Measurements from ENCODE around the gene SLC46A2.

SLC46A2 gene, protein sequence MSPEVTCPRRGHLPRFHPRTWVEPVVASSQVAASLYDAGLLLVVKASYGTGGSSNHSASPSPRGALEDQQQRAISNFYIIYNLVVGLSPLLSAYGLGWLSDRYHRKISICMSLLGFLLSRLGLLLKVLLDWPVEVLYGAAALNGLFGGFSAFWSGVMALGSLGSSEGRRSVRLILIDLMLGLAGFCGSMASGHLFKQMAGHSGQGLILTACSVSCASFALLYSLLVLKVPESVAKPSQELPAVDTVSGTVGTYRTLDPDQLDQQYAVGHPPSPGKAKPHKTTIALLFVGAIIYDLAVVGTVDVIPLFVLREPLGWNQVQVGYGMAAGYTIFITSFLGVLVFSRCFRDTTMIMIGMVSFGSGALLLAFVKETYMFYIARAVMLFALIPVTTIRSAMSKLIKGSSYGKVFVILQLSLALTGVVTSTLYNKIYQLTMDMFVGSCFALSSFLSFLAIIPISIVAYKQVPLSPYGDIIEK

GRCh38 chr9:112890106-112891081 is at the start of gene SLC46A2:
Gene SLC46A2 (minus strand): TSS chr9:112890876. CDS start chr9:112890681, 195 bp downstream.
- Mint-ChIP-seq H3K36me3 (ENCODE audit: low read depth) (no peaks in the 10 kb centered on the region), H3K4me3 (no peak within 1 kb of the TSS), H3K27me3 (ENCODE audit: low read depth) (peaks cover 34% of the 10 kb centered on the region), H3K27ac (no peak within 1 kb of the TSS), H3K4me1 (ENCODE audit: low read depth) (peaks cover 4% of the 10 kb centered on the region), H3K9me3 (no peaks in the 10 kb centered on the region)

- Mint-ChIP-seq H3K4me1 (ENCODE audit: low read depth) (no peaks in the 10 kb centered on the region), H3K4me3 (no peak overlapping the region), H3K27me3 (ENCODE audit: low read depth) (no peaks in the 10 kb centered on the region), H3K27ac (no peak overlapping the region), H3K9me3 (no peaks in the 10 kb centered on the region), H3K36me3 (ENCODE audit: low read depth) (no peaks in the 10 kb centered on the region)
These were observed 48.7 kb upstream of the SLC46A2 start for GRCh38 chr9:112939418-112939817.

DNA sequence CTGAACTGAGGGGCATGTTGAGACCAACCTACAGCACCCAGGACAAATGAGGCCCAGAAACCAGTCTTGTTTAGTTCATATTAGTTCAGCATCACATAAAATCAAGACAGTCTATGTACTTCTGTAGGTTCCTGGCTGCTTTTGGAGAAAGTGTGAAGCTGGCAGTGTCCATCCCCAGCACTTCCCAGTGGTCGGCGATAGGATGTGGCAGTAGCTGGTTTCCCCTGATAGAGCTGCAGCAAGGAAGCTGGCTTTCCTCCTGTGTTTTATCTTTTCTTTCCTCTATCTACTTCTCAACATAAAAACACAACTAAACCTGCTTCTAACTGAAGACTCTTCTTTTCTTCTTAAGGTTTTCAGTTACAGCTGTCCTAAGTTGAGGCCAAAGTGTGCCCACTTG is 43.0 kb upstream of the SLC46A2 start:
- H3K4me3 Mint-ChIP-seq = no peak overlapping the region
- H3K9me3 Mint-ChIP-seq = no peaks in the 10 kb centered on the region
- no peak overlapping the region for H3K27ac Mint-ChIP-seq
- no peaks in the 10 kb centered on the region for H3K4me1 Mint-ChIP-seq (ENCODE audit: low read depth)
- H3K27me3 Mint-ChIP-seq (ENCODE audit: low read depth) = peaks cover 5% of the 10 kb centered on the region
- no peaks in the 10 kb centered on the region for H3K36me3 Mint-ChIP-seq (ENCODE audit: low read depth)

- no peaks in the 10 kb centered on the region for H3K36me3 Mint-ChIP-seq (ENCODE audit: low read depth)
- no peaks in the 10 kb centered on the region for H3K9me3 Mint-ChIP-seq
- peaks cover 17% of the 10 kb centered on the region for H3K27me3 Mint-ChIP-seq (ENCODE audit: low read depth)
- no peak overlapping the region for H3K4me3 Mint-ChIP-seq
- no peaks in the 10 kb centered on the region for H3K4me1 Mint-ChIP-seq (ENCODE audit: low read depth)
- no peak overlapping the region for H3K27ac Mint-ChIP-seq
These were observed 34.5 kb upstream of the SLC46A2 start for GRCh38 chr9:112925058-112925641.

DNA sequence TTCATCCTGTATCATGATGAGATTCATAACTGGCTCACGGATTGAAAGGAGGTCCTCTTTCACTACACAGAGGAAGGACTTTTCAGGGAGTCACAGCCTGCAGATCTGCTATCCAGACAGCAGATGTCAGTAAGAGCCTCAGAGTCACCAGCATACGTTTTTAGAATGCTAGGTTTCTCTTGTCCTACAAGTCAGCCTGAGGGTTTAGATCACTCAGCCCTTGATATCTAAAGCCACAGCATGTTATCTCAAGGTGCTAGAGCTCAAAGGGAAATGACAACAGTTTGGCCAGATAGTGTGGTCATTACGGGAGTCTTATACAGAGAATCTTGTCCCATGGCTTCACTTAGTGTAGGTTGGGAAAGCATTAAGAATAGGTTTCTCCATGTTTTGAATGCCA is 30.9 kb upstream of the SLC46A2 start:
- Mint-ChIP-seq H3K4me1 (ENCODE audit: low read depth) (no peaks in the 10 kb centered on the region), H3K9me3 (no peaks in the 10 kb centered on the region), H3K36me3 (ENCODE audit: low read depth) (no peaks in the 10 kb centered on the region), H3K27me3 (ENCODE audit: low read depth) (peaks cover 21% of the 10 kb centered on the region), H3K4me3 (no peak overlapping the region), H3K27ac (no peak overlapping the region)

DNA sequence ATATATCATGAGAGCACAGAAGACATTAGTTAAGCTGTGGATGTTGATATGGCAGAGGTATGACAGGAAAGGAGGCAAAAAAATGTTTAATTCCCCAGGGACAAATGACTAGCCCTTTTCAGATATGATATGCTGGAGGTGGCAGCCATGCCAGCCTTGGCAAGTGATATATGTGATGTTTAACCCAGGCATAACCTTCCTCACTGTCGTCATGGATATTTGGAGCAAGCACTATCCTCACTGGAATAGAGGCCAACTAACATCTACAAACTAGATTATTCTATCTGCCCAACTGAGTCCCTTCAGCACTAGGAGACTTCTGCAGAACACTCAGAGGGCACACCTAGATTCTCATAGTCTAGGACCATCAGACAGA is 27.3 kb upstream of the SLC46A2 start:
- no peaks in the 10 kb centered on the region for H3K36me3 Mint-ChIP-seq (ENCODE audit: low read depth)
- no peak overlapping the region for H3K4me3 Mint-ChIP-seq
- H3K27ac Mint-ChIP-seq = no peak overlapping the region
- H3K9me3 Mint-ChIP-seq = no peaks in the 10 kb centered on the region
- no peaks in the 10 kb centered on the region for H3K4me1 Mint-ChIP-seq (ENCODE audit: low read depth)
- peaks cover 17% of the 10 kb centered on the region for H3K27me3 Mint-ChIP-seq (ENCODE audit: low read depth)

GRCh38 chr9:112917047-112917986 is 26.6 kb upstream of the SLC46A2 start:
- Mint-ChIP-seq H3K4me3 (no peak overlapping the region), H3K4me1 (ENCODE audit: low read depth) (no peaks in the 10 kb centered on the region), H3K9me3 (no peaks in the 10 kb centered on the region), H3K36me3 (ENCODE audit: low read depth) (no peaks in the 10 kb centered on the region), H3K27ac (no peak overlapping the region), H3K27me3 (ENCODE audit: low read depth) (peaks cover 17% of the 10 kb centered on the region)

DNA sequence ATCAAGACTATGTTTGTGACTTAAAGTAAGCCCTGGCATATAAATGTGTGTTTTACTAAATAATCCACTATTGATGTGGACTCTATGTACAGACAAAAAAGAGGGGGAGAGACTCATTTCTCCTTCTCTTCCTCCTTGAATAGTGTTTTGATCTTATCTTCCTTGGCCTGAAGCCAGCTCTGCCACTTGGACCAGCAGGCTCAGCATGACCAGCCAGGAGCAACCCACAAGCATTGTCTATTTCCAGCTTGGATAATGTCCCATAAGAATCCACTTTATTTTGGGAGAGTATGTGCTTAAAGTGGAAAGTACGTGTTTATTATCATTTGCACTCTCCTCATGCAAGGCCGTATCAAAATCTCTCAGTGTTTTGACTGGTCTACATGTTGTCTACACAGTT is 23.8 kb upstream of the SLC46A2 start:
- no peak overlapping the region for H3K4me3 Mint-ChIP-seq
- no peaks in the 10 kb centered on the region for H3K9me3 Mint-ChIP-seq
- no peak overlapping the region for H3K27ac Mint-ChIP-seq
- H3K4me1 Mint-ChIP-seq (ENCODE audit: low read depth) = no peaks in the 10 kb centered on the region
- peaks cover 11% of the 10 kb centered on the region for H3K27me3 Mint-ChIP-seq (ENCODE audit: low read depth)
- H3K36me3 Mint-ChIP-seq (ENCODE audit: low read depth) = no peaks in the 10 kb centered on the region

- no peak overlapping the region for H3K27ac Mint-ChIP-seq
- no peaks in the 10 kb centered on the region for H3K9me3 Mint-ChIP-seq
- H3K4me1 Mint-ChIP-seq (ENCODE audit: low read depth) = no peaks in the 10 kb centered on the region
- H3K36me3 Mint-ChIP-seq (ENCODE audit: low read depth) = no peaks in the 10 kb centered on the region
- H3K4me3 Mint-ChIP-seq = no peak overlapping the region
- peaks cover 8% of the 10 kb centered on the region for H3K27me3 Mint-ChIP-seq (ENCODE audit: low read depth)
These were observed 22.6 kb upstream of the SLC46A2 start for GRCh38 chr9:112913326-112913725.

DNA sequence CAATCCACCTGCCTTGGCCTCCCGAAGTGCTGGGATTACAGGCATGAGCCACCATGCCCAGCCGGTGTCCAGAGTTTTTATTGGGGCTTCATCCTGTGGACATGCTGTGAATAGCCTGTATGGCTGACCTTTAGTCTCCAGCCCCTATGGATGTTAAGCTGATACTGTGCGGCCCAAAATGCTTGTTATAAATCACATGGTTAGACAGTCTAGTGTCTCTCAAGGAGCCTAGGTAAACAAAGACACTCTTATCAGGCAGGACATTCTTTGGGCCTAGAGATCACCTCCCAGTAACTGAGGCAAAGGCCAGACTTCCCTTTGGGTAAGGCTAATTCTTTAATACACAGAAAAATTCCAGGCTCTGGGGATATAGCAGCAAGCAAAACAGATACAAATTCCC is 22.0 kb upstream of the SLC46A2 start:
- Mint-ChIP-seq H3K4me1 (ENCODE audit: low read depth) (no peaks in the 10 kb centered on the region), H3K27me3 (ENCODE audit: low read depth) (peaks cover 8% of the 10 kb centered on the region), H3K4me3 (no peak overlapping the region), H3K27ac (no peak overlapping the region), H3K9me3 (no peaks in the 10 kb centered on the region), H3K36me3 (ENCODE audit: low read depth) (no peaks in the 10 kb centered on the region)

DNA sequence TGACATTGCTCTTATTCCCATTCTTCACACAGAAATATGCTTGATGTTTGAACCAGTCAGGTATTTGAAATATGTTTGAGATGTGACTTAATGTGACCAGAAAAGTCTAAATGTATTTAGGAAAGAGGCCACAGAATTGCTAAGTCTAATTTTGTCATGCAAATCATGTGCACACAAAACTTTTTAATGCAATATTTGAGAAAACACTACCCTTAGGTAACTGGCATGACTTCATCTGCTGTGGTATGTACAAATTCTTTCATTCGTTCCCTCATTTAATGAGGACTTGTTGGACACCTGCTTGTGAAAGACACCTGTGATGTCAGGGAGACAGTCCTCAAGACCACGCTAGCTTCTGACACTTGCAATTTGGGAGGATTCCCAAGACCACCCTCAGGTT is 21.1 kb upstream of the SLC46A2 start:
- H3K27ac Mint-ChIP-seq = no peak overlapping the region
- no peaks in the 10 kb centered on the region for H3K36me3 Mint-ChIP-seq (ENCODE audit: low read depth)
- H3K4me1 Mint-ChIP-seq (ENCODE audit: low read depth) = no peaks in the 10 kb centered on the region
- no peaks in the 10 kb centered on the region for H3K9me3 Mint-ChIP-seq
- peaks cover 15% of the 10 kb centered on the region for H3K27me3 Mint-ChIP-seq (ENCODE audit: low read depth)
- H3K4me3 Mint-ChIP-seq = no peak overlapping the region

DNA sequence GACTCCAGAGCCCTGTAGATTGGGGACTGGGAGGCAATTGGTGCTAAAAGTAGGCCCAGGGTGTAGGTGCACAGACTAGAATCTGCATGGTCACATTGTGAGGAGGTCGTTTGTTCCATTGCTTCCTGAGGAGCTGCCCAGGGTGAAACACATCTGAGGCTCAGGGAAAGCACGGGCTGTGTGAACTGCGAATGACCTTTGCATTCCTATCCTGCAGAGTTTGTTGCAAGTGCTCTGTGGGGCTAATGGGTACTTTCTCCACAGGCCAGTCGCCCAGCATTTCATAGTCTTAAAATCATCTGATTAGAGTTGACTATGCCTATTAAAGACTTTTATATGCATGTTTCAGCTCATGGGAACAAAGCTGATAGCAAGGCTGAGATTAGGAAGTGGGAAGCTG is 14.4 kb upstream of the SLC46A2 start:
- Mint-ChIP-seq H3K27me3 (ENCODE audit: low read depth) (peaks cover 30% of the 10 kb centered on the region), H3K4me3 (no peak overlapping the region), H3K36me3 (ENCODE audit: low read depth) (no peaks in the 10 kb centered on the region), H3K9me3 (no peaks in the 10 kb centered on the region), H3K27ac (no peak overlapping the region), H3K4me1 (ENCODE audit: low read depth) (peaks cover 3% of the 10 kb centered on the region)

DNA sequence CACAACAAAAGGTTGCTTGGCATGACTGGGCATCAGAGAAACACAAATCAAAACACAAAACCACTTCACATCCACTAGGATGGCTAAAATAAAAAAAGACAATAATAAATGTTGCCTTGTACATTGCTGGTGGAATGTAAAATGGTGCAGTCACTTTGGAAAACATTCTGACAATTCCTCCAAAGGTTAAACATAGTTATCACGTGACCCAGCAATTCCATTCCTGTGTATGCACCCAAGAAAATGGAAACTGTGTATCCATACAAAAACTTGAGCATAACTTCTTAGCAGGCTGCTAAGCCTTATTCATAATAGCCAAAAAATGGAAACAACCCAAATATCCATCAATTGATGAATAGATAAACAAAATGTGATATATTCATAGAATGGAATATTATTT is 10.2 kb upstream of the SLC46A2 start:
- peaks cover 13% of the 10 kb centered on the region for H3K4me1 Mint-ChIP-seq (ENCODE audit: low read depth)
- H3K36me3 Mint-ChIP-seq (ENCODE audit: low read depth) = no peaks in the 10 kb centered on the region
- H3K27me3 Mint-ChIP-seq (ENCODE audit: low read depth) = peaks cover 41% of the 10 kb centered on the region

DNA sequence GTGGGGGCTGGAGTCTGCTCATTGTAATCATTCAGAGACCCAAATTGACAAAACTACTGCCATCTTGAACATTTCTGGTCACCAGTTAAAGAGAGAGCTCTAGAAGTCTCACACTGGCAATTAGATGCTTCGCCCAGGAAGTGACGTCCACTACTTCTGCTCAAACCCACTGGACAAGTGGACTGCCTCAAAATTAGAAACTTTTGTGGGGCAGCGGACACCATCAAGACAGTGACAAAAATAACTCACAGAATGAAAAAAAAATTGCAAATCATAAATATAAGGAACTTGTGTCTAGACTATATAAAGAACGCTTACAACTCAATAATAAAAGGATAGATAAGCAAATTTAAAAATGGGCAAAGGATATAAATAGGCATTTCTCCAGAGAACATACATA is 9.8 kb upstream of the SLC46A2 start:
- H3K27ac Mint-ChIP-seq = no peak overlapping the region
- no peaks in the 10 kb centered on the region for H3K36me3 Mint-ChIP-seq (ENCODE audit: low read depth)
- peaks cover 44% of the 10 kb centered on the region for H3K27me3 Mint-ChIP-seq (ENCODE audit: low read depth)
- no peaks in the 10 kb centered on the region for H3K9me3 Mint-ChIP-seq
- H3K4me1 Mint-ChIP-seq (ENCODE audit: low read depth) = peaks cover 13% of the 10 kb centered on the region
- H3K4me3 Mint-ChIP-seq = no peak overlapping the region

More for the DNA sequence above, 10.2 kb upstream of the SLC46A2 start:
- H3K9me3 Mint-ChIP-seq = no peaks in the 10 kb centered on the region
- no peak overlapping the region for H3K27ac Mint-ChIP-seq
- no peak overlapping the region for H3K4me3 Mint-ChIP-seq

Data from T-helper 1 cell treated with Interleukin-12 subunit alpha and Interleukin-12 subunit beta and Interleukin-4 antibody, amounts not matched to agents 30 μg/mL and 1 μg/mL, for 36 hours (primary cell).